ENCODE data around the gene CCDC159. TPM values are rescaled to one million over a fixed set of nuclear protein-coding genes. Genes with fewer than 3 reads are reported as not detected.

The CCDC159 gene
- total RNA-seq, 1 donor from 2014 or later = 22.3 TPM

GRCh38 chr19:11397089-11397610 is 50.8 kb downstream of the CCDC159 start:
- peaks cover 4% of the 10 kb centered on the region for H3K4me1 Mint-ChIP-seq (ENCODE audit: unreplicated experiment)
- peaks cover 3% of the 10 kb centered on the region for H3K36me3 Mint-ChIP-seq (ENCODE audit: low read depth, unreplicated experiment)
- no peak overlapping the region for H3K4me3 Mint-ChIP-seq (ENCODE audit: unreplicated experiment)
- TF ChIP-seq CTCF (IDR thresholded peaks at IDR 0.05; ENCODE audit: unreplicated experiment) = no peak
- H3K27ac Mint-ChIP-seq (ENCODE audit: unreplicated experiment) = no peak overlapping the region
- DNase-seq (ENCODE audit: low spot score) = no peak
- no peaks in the 10 kb centered on the region for H3K9me3 Mint-ChIP-seq (ENCODE audit: unreplicated experiment)
- H3K27me3 Mint-ChIP-seq (ENCODE audit: unreplicated experiment) = peaks cover 2% of the 10 kb centered on the region

- Mint-ChIP-seq H3K4me1 (ENCODE audit: unreplicated experiment) (peaks cover 4% of the 10 kb centered on the region), H3K36me3 (ENCODE audit: low read depth, unreplicated experiment) (peaks cover 3% of the 10 kb centered on the region), H3K27me3 (ENCODE audit: unreplicated experiment) (peaks cover 2% of the 10 kb centered on the region), H3K4me3 (ENCODE audit: unreplicated experiment) (no peak overlapping the region), H3K9me3 (ENCODE audit: unreplicated experiment) (no peaks in the 10 kb centered on the region), H3K27ac (ENCODE audit: unreplicated experiment) (no peak overlapping the region)
- no peak for DNase-seq (ENCODE audit: low spot score)
- no peak for TF ChIP-seq CTCF (IDR thresholded peaks at IDR 0.05; ENCODE audit: unreplicated experiment)
Observed at GRCh38 chr19:11399667-11400066, 53.3 kb downstream of the CCDC159 start.

- peaks cover 1% of the 10 kb centered on the region for H3K27me3 Mint-ChIP-seq (ENCODE audit: unreplicated experiment)
- H3K36me3 Mint-ChIP-seq (ENCODE audit: low read depth, unreplicated experiment) = no peaks in the 10 kb centered on the region
- H3K27ac Mint-ChIP-seq (ENCODE audit: unreplicated experiment) = peak overlapping the region; percentile 21
- no peak for TF ChIP-seq CTCF (IDR thresholded peaks at IDR 0.05; ENCODE audit: unreplicated experiment)
- no peaks in the 10 kb centered on the region for H3K9me3 Mint-ChIP-seq (ENCODE audit: unreplicated experiment)
- H3K4me1 Mint-ChIP-seq (ENCODE audit: unreplicated experiment) = no peaks in the 10 kb centered on the region
- DNase-seq (ENCODE audit: low spot score) = no peak
- peak overlapping the region; percentile 21 for H3K4me3 Mint-ChIP-seq (ENCODE audit: unreplicated experiment)
Observed at GRCh38 chr19:11400798-11401197, 54.5 kb downstream of the CCDC159 start.

- H3K27ac Mint-ChIP-seq (ENCODE audit: unreplicated experiment) = no peak overlapping the region
- H3K36me3 Mint-ChIP-seq (ENCODE audit: low read depth, unreplicated experiment) = no peaks in the 10 kb centered on the region
- H3K27me3 Mint-ChIP-seq (ENCODE audit: unreplicated experiment) = peaks cover 1% of the 10 kb centered on the region
- H3K4me1 Mint-ChIP-seq (ENCODE audit: unreplicated experiment) = no peaks in the 10 kb centered on the region
- TF ChIP-seq CTCF (IDR thresholded peaks at IDR 0.05; ENCODE audit: unreplicated experiment) = no peak
- H3K4me3 Mint-ChIP-seq (ENCODE audit: unreplicated experiment) = no peak overlapping the region
- H3K9me3 Mint-ChIP-seq (ENCODE audit: unreplicated experiment) = no peaks in the 10 kb centered on the region
- DNase-seq (ENCODE audit: low spot score) = no peak
Observed at GRCh38 chr19:11401808-11402543, 55.7 kb downstream of the CCDC159 start.

Other genes starting within 250 kb of the CCDC159 start
- 17.0 TPM for gene SPC24, start 190.7 kb upstream of the CCDC159 start, total RNA-seq (ENCODE audit: unreplicated experiment)
- gene KANK2, start 149.0 kb upstream of the CCDC159 start, total RNA-seq (ENCODE audit: unreplicated experiment) = 103 TPM
- not detected for gene ANGPTL8, start 106.9 kb upstream of the CCDC159 start, total RNA-seq (ENCODE audit: unreplicated experiment)
- gene DOCK6, start 84.0 kb upstream of the CCDC159 start, total RNA-seq (ENCODE audit: unreplicated experiment) = 411 TPM
- not detected for gene TSPAN16, start 50.4 kb upstream of the CCDC159 start, total RNA-seq (ENCODE audit: unreplicated experiment)
- 76.0 TPM for gene RAB3D, start 6.9 kb upstream of the CCDC159 start, total RNA-seq (ENCODE audit: unreplicated experiment)
- gene TMEM205, start 251 bp upstream of the CCDC159 start, total RNA-seq (ENCODE audit: unreplicated experiment) = 68.9 TPM
- gene PLPPR2, start 8.9 kb downstream of the CCDC159 start, total RNA-seq (ENCODE audit: unreplicated experiment) = 13.7 TPM
- 3.3 TPM for gene SWSAP1, start 28.1 kb downstream of the CCDC159 start, total RNA-seq (ENCODE audit: unreplicated experiment)
- gene EPOR, start 37.8 kb downstream of the CCDC159 start, total RNA-seq (ENCODE audit: unreplicated experiment) = 18.4 TPM
- 0.69 TPM for gene RGL3, start 72.8 kb downstream of the CCDC159 start, total RNA-seq (ENCODE audit: unreplicated experiment)
- gene ODAD3, start 88.6 kb downstream of the CCDC159 start, total RNA-seq (ENCODE audit: unreplicated experiment) = 0.64 TPM
- 466 TPM for gene PRKCSH, start 89.1 kb downstream of the CCDC159 start, total RNA-seq (ENCODE audit: unreplicated experiment)
- 0.54 TPM for gene ELAVL3, start 134.5 kb downstream of the CCDC159 start, total RNA-seq (ENCODE audit: unreplicated experiment)
- 7.7 TPM for gene ZNF653, start 159.3 kb downstream of the CCDC159 start, total RNA-seq (ENCODE audit: unreplicated experiment)
- 16.7 TPM for gene ECSIT, start 182.6 kb downstream of the CCDC159 start, total RNA-seq (ENCODE audit: unreplicated experiment)
- gene CNN1, start 192.3 kb downstream of the CCDC159 start, total RNA-seq (ENCODE audit: unreplicated experiment) = 1.5 TPM
- 44.0 TPM for gene ELOF1, start 212.7 kb downstream of the CCDC159 start, total RNA-seq (ENCODE audit: unreplicated experiment)
- 0.95 TPM for gene ACP5, start 231.1 kb downstream of the CCDC159 start, total RNA-seq (ENCODE audit: unreplicated experiment)

Measured in endothelial cell (in vitro differentiated cells).